GM20000 (cell line): Measurements from ENCODE around the gene GALNT2.

Experiments used
- DNase-seq: peaks from one replicate; pipeline ENCODE4 v3.0.0; 2012; ENCODE audit warnings: low spot score
- TF ChIP-seq, protein P1 (sequence below): IDR thresholded peaks from 2 replicates; pipeline ENCODE4 v1.5.1; 2012; ENCODE audit warnings: mild to moderate bottlenecking, control low read depth; ENCODE audit errors: extremely low read depth, missing control alignments

Gene GALNT2

DNA sequence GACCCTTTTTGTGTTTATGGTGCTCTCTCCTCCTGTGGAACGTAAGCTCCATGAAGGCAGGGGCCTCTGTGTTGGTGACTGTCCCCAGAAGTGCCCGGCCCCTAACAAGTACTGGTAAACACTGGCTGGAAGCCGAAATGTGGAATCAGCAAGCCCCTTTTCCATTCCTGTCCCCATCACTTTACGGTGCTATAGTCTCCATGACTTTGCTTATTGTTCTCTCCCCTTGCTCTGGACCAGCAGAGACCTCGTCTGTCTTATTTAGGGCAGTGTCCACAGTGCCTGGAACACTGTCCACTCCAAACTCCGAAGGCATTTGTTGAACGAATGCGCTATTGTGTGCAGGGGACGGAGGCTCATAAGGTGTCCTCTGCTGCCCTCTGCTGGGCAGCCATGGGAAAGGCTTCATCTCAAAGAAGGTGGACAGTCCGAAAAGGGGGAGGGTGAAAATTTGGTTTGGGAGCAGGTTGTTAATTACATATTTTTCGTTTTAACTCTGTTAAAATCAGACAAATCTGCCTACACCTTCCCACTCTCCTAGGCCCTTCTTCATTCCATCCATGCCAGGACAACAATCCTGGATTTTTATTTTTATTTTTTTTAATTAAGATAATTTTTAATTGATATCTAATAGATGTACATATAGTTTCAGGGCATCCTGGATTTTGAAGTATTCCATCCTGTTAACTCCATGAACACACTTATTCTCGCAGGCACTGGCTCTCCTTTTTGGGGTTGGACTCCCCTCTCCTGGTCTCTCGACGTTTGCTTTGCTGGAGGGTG, 243.5 kb downstream of the GALNT2 start:
- TF ChIP-seq, protein P1, sequence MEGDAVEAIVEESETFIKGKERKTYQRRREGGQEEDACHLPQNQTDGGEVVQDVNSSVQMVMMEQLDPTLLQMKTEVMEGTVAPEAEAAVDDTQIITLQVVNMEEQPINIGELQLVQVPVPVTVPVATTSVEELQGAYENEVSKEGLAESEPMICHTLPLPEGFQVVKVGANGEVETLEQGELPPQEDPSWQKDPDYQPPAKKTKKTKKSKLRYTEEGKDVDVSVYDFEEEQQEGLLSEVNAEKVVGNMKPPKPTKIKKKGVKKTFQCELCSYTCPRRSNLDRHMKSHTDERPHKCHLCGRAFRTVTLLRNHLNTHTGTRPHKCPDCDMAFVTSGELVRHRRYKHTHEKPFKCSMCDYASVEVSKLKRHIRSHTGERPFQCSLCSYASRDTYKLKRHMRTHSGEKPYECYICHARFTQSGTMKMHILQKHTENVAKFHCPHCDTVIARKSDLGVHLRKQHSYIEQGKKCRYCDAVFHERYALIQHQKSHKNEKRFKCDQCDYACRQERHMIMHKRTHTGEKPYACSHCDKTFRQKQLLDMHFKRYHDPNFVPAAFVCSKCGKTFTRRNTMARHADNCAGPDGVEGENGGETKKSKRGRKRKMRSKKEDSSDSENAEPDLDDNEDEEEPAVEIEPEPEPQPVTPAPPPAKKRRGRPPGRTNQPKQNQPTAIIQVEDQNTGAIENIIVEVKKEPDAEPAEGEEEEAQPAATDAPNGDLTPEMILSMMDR = peak; percentile 84

GRCh38 chr1:230312676-230313075, 245.6 kb downstream of the GALNT2 start:
- TF ChIP-seq, protein P1 = no peak
- no peak for DNase-seq

More for the DNA sequence above, 243.5 kb downstream of the GALNT2 start:
- peak; percentile 81 for DNase-seq

DNA sequence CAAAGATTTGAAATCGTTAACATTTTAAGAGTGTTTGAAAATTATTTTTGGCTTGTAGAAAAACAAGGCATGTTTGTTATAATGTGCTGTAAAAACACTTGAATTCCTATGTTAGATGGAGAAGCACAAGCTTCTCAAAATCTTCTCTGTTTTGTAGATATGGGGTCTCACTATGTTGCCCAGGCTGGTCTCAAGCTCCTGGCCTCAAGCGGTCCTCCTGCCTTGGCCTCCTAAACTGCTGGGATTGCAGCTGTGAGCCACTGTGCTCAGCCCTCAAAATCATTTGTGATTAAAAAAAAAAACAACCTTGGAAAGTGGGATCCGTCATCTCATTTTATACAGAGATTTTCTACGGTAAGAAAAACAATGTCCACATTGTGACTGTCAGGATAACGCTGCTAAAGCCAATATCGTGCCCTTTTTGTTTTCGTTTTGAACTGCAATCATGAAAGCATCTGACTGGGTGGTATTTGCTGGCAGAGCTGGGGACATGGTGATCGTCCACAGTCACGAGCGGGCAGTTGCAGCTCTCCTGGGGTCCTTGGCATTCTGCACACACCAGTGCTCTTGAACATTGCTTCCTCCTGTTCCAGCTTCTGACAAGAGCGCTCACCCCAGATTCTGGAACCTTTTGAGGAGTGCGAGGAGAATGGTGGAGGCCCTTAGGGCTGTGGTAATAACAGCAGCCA, 246.6 kb downstream of the GALNT2 start:
- TF ChIP-seq, protein P1 = no peak
- DNase-seq = no peak

- no peak for DNase-seq
- TF ChIP-seq, protein P1 = no peak
Measured at GRCh38 chr1:230314142-230314470, 247.1 kb downstream of the GALNT2 start.

GRCh38 chr1:230315099-230315498, 248.1 kb downstream of the GALNT2 start:
- DNase-seq = no peak
- TF ChIP-seq, protein P1 = no peak

GRCh38 chr1:230316864-230317745, 250.1 kb downstream of the GALNT2 start:
- TF ChIP-seq, protein P1 = no peak
- DNase-seq = no peak
